Measurements from ENCODE around the gene CTNNA2. TPM values are rescaled to one million over a fixed set of nuclear protein-coding genes. Genes with fewer than 3 reads are reported as not detected.
A peak's percentile ranks its signal among the peaks of the same experiment; 100 is the strongest.

The CTNNA2 gene
- total and polyA plus RNA-seq, 12 donors, result 0.12 to 5.0 (median 1.4) TPM; not detected in 1

DNA sequence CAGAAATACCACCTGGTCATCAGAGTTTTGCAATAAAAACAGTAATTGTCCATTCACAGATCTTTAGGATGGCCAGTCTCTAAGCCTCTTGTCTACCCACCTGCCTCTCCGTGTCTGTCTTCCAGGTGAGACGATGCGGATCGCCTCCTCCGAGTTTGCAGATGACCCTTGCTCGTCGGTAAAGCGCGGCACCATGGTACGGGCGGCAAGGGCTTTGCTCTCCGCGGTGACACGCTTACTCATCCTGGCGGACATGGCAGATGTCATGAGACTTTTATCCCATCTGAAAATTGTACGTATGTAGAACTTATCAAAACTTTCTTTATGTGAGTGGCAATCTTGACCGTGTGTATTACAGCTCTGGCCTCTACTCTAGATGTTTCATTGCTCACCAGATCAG, 345.0 kb downstream of the CTNNA2 start:
- 93 to 97% (median 94%) methylated on average over 17 of the region's 17 CpGs for WGBS, 4 donors
- Histone ChIP-seq H3K9me3 (replicated peaks in 1 of 3) (no peaks in the 10 kb centered on the region), H3K4me3 (no peak overlapping the region), H3K4me1 (replicated peaks in 1 of 2) (no peaks in the 10 kb centered on the region), H3K27ac (no peak overlapping the region), H3K27me3 (no peaks in the 10 kb centered on the region), H3K36me3 (replicated peaks in 1 of 2) (no peaks in the 10 kb centered on the region)
- no peak for DNase-seq
- TF ChIP-seq POLR2A (IDR thresholded peaks at IDR 0.05), result no peak
- intact Hi-C loops (cut with DNase I), result no loop called here

DNA sequence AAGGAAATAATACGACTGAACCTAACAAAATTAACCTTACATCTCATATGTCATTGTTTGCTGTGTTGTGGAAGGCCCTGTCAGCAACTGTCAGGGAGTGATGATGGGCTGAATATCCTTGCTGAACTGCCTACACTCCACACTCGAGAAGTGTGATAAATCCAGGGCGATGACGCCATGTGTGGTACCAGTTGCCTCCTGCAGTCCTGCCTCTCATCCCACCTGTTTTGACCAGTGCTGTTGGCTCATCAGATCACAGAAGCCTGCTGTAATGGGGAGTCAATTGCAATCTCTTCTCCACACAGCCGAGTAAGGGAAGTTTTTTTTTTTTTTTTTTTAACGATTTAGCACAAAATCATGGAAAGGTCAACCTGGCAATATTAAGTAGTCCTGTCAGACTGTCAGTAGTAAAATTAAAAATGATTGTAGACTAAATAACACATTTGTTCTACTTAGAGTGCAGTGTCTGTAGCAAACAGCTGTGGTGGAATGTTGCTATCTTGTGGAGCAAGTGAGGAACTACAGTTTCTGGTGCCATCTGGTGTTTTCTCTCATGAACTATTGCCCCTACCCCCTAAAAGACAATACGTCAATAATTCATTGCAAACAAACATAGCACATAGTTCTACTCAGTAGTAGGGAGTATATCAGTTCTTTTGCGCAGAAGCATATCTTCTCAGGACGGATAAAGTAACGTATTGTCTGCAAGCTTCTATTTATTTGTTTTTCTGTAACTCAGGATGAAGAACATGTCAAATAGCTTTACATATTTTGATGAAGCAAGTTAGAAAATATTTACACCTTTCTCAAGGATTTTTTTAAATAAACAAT, 347.6 kb downstream of the CTNNA2 start:
- no peak overlapping the region for H3K4me3 ChIP-seq
- no peak overlapping the region for H3K27ac ChIP-seq
- H3K4me1 ChIP-seq (replicated peaks in 1 of 2), result no peaks in the 10 kb centered on the region
- DNase-seq, result no peak
- no peaks in the 10 kb centered on the region for H3K27me3 ChIP-seq
- H3K9me3 ChIP-seq (replicated peaks in 1 of 3), result no peaks in the 10 kb centered on the region
- intact Hi-C loops (cut with DNase I), result no loop called here
- TF ChIP-seq, protein P1, sequence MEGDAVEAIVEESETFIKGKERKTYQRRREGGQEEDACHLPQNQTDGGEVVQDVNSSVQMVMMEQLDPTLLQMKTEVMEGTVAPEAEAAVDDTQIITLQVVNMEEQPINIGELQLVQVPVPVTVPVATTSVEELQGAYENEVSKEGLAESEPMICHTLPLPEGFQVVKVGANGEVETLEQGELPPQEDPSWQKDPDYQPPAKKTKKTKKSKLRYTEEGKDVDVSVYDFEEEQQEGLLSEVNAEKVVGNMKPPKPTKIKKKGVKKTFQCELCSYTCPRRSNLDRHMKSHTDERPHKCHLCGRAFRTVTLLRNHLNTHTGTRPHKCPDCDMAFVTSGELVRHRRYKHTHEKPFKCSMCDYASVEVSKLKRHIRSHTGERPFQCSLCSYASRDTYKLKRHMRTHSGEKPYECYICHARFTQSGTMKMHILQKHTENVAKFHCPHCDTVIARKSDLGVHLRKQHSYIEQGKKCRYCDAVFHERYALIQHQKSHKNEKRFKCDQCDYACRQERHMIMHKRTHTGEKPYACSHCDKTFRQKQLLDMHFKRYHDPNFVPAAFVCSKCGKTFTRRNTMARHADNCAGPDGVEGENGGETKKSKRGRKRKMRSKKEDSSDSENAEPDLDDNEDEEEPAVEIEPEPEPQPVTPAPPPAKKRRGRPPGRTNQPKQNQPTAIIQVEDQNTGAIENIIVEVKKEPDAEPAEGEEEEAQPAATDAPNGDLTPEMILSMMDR (IDR thresholded peaks at IDR 0.05), result peak in 4 of 6 experiments; percentile 20 to 39 (median 29)
- TF ChIP-seq POLR2A (IDR thresholded peaks at IDR 0.05), result no peak
- H3K36me3 ChIP-seq (replicated peaks in 1 of 2), result no peaks in the 10 kb centered on the region
- WGBS, 4 donors, result 32 to 40% (median 38%) methylated on average over 10 of the region's 10 CpGs

DNA sequence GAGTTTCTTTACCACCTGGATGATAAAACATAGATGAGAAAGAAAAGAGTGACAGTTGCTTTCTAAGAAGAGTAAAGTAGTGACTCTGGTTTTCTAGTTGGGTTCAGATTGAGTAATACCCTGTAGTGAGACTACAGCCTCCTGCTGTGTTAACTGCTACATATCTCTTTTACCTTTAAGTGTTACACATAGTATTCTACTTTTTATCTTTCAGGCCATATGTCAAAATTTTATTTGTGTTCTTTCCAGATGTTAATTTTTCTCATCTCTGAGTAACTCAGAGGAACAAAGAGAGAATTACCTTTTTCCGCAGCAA, 348.2 kb downstream of the CTNNA2 start:
- Histone ChIP-seq H3K27ac (no peak overlapping the region), H3K4me1 (replicated peaks in 1 of 2) (no peaks in the 10 kb centered on the region), H3K36me3 (replicated peaks in 1 of 2) (no peaks in the 10 kb centered on the region), H3K27me3 (no peaks in the 10 kb centered on the region), H3K9me3 (replicated peaks in 1 of 3) (no peaks in the 10 kb centered on the region), H3K4me3 (no peak overlapping the region)
- no peak for DNase-seq
- WGBS, 4 donors, result 35 to 58% (median 43%) methylated on average over 1 of the region's 1 CpG
- intact Hi-C loops (cut with DNase I), result no loop called here
- no peak for TF ChIP-seq POLR2A (IDR thresholded peaks at IDR 0.05)
- TF ChIP-seq, protein P1 (IDR thresholded peaks at IDR 0.05), result no peak

- no peaks in the 10 kb centered on the region for H3K4me1 ChIP-seq (replicated peaks in 1 of 2)
- no peaks in the 10 kb centered on the region for H3K9me3 ChIP-seq (replicated peaks in 1 of 3)
- H3K27ac ChIP-seq, result no peak overlapping the region
- no peaks in the 10 kb centered on the region for H3K36me3 ChIP-seq (replicated peaks in 1 of 2)
- H3K27me3 ChIP-seq, result no peaks in the 10 kb centered on the region
- DNase-seq, result no peak
- TF ChIP-seq, protein P1 (IDR thresholded peaks at IDR 0.05), result no peak
- no peak for TF ChIP-seq POLR2A (IDR thresholded peaks at IDR 0.05)
- intact Hi-C loops (cut with DNase I), result no loop called here
- no peak overlapping the region for H3K4me3 ChIP-seq
- WGBS, 4 donors, result 11 to 29% (median 17%) methylated on average over 1 of the region's 1 CpG
These were observed 349.9 kb downstream of the CTNNA2 start for GRCh38 chr2:79862756-79863155.

GRCh38 chr2:79872656-79873055, 359.8 kb downstream of the CTNNA2 start:
- intact Hi-C loops (cut with DNase I), result no loop called here
- TF ChIP-seq POLR2A (IDR thresholded peaks at IDR 0.05), result no peak
- TF ChIP-seq, protein P1 (IDR thresholded peaks at IDR 0.05), result no peak
- WGBS, 4 donors, result 42 to 70% (median 63%) methylated on average over 2 of the region's 2 CpGs

More at GRCh38 chr2:79872656-79873055, 359.8 kb downstream of the CTNNA2 start:
- H3K4me3 ChIP-seq, result no peak overlapping the region
- H3K36me3 ChIP-seq (replicated peaks in 1 of 2), result no peaks in the 10 kb centered on the region
- H3K4me1 ChIP-seq (replicated peaks in 1 of 2), result no peaks in the 10 kb centered on the region
- no peak overlapping the region for H3K27ac ChIP-seq
- H3K27me3 ChIP-seq, result no peaks in the 10 kb centered on the region
- no peaks in the 10 kb centered on the region for H3K9me3 ChIP-seq (replicated peaks in 1 of 3)
- DNase-seq, result no peak
